ENCODE measurements around the gene RCN2.

DNA sequence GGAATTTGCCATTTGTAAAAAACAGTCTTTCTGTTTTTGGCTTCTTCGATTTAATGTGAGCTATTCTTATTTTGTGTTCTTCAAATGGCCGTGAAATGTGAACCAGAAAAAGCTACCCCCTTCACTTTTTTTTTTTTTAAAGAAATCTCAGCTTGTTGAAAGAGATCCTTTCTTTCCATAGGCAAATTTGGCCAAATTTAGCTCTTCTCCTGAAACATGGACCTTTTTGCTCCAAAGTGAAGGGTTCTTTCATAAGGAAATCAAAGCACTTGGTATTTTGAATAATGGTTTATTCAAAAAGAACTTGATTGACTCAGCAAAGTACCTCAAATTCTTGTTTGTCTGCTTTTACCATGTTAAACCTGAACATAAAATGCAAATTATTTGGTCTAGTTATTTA is 10.1 kb downstream of the RCN2 start:
- TF ChIP-seq EZH2 (IDR thresholded peaks at IDR 0.05; ENCODE audit: low read depth, unreplicated experiment) (no peak), POLR2AphosphoS5 (IDR thresholded peaks at IDR 0.05; ENCODE audit: low read depth) (no peak), JUNB (IDR thresholded peaks at IDR 0.05; ENCODE audit: unreplicated experiment) (no peak), ZNF114 (CRISPR knock-in tag; IDR thresholded peaks at IDR 0.05) (no peak), CREB1 (CRISPR knock-in tag; IDR thresholded peaks at IDR 0.05; ENCODE audit: low read depth) (no peak)
- TF ChIP-seq, protein P1, sequence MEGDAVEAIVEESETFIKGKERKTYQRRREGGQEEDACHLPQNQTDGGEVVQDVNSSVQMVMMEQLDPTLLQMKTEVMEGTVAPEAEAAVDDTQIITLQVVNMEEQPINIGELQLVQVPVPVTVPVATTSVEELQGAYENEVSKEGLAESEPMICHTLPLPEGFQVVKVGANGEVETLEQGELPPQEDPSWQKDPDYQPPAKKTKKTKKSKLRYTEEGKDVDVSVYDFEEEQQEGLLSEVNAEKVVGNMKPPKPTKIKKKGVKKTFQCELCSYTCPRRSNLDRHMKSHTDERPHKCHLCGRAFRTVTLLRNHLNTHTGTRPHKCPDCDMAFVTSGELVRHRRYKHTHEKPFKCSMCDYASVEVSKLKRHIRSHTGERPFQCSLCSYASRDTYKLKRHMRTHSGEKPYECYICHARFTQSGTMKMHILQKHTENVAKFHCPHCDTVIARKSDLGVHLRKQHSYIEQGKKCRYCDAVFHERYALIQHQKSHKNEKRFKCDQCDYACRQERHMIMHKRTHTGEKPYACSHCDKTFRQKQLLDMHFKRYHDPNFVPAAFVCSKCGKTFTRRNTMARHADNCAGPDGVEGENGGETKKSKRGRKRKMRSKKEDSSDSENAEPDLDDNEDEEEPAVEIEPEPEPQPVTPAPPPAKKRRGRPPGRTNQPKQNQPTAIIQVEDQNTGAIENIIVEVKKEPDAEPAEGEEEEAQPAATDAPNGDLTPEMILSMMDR (conservative IDR thresholded peaks at IDR 0.05; ENCODE audit: low read depth in 2 of 2) = no peak
